PFSK-1 (cell line): ENCODE measurements around the gene NOL4L.

Experiments used
- FOXP2 ChIP-seq: optimal IDR thresholded peaks from 2 replicates; pipeline ENCODE3; 2011; ENCODE audit warnings: borderline replicate concordance, control low read depth, inconsistent platforms; ENCODE audit not compliant: insufficient read depth; ENCODE audit errors: extremely low read length, extremely low read depth
- POLR2AphosphoS5 ChIP-seq: IDR thresholded peaks from 2 replicates; pipeline ENCODE4 v1.6.1; 2012; ENCODE audit warnings: low read depth, mild to moderate bottlenecking, control low read depth, low read length, moderate library complexity
- SIN3A ChIP-seq: IDR thresholded peaks from 2 replicates; pipeline ENCODE4 v1.6.1; 2012; ENCODE audit warnings: mild to moderate bottlenecking, low read length, moderate library complexity, borderline replicate concordance; ENCODE audit not compliant: insufficient read depth
- TAF1 ChIP-seq: IDR thresholded peaks from 2 replicates; pipeline ENCODE4 v1.6.1; 2012; ENCODE audit warnings: low read length, control low read depth, borderline replicate concordance; ENCODE audit not compliant: insufficient read depth
- TF ChIP-seq, protein P1 (sequence below), 2 experiments: IDR thresholded peaks; 2 replicates each; pipeline versions ENCODE4 v1.6.1 to v1.8.0; 2011 to 2012; ENCODE audit warnings: low read depth in 2 of 2, low read length in 2 of 2, control low read depth in 1 of 2, inconsistent platforms in 1 of 2, mild to moderate bottlenecking in 1 of 2, moderate library complexity in 1 of 2; ENCODE audit not compliant: insufficient read depth in 1 of 2

NOL4L gene

DNA sequence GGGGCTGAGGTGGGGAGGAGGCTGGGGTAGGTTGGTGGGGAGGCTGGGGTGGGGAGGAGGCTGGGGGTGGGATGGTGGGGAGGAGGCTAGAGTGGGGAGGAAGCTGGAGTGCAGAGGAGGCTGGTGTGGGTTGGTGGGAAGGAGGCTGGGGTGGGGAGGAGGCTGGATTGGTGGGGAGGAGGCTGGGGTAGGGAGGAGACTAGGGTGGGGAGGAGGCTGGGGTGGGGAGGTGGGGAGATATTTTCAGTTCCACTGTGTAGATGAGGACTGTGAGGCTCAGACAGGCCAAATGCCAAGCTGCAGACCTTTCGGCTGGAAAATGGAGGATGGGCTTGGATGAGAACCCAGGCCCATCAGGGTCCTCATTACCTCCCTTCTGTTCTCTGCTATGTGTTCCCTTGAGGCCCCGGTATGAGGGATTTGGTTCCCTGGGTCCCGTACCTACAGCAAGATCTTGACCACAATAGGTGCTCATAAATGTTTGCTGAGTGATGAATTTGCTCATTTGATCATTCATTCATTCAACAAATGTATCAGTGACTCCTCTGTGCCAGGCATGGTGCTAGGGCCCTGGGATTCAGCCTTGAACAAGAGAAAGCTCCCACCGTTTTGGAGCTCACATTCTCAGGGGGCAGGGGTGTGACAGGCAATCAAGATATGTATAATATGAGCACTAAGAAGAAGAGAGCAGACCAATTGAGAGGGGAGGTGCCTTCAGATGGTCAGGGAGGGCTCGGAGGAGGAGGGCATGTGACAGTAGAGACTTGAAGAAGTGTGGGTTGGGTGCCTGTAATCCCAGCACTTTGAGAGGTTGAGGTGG is 36.1 kb upstream of the NOL4L start:
- TF ChIP-seq, protein P1, sequence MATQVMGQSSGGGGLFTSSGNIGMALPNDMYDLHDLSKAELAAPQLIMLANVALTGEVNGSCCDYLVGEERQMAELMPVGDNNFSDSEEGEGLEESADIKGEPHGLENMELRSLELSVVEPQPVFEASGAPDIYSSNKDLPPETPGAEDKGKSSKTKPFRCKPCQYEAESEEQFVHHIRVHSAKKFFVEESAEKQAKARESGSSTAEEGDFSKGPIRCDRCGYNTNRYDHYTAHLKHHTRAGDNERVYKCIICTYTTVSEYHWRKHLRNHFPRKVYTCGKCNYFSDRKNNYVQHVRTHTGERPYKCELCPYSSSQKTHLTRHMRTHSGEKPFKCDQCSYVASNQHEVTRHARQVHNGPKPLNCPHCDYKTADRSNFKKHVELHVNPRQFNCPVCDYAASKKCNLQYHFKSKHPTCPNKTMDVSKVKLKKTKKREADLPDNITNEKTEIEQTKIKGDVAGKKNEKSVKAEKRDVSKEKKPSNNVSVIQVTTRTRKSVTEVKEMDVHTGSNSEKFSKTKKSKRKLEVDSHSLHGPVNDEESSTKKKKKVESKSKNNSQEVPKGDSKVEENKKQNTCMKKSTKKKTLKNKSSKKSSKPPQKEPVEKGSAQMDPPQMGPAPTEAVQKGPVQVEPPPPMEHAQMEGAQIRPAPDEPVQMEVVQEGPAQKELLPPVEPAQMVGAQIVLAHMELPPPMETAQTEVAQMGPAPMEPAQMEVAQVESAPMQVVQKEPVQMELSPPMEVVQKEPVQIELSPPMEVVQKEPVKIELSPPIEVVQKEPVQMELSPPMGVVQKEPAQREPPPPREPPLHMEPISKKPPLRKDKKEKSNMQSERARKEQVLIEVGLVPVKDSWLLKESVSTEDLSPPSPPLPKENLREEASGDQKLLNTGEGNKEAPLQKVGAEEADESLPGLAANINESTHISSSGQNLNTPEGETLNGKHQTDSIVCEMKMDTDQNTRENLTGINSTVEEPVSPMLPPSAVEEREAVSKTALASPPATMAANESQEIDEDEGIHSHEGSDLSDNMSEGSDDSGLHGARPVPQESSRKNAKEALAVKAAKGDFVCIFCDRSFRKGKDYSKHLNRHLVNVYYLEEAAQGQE (IDR thresholded peaks at IDR 0.05; ENCODE audit: insufficient read depth in 1 of 2, low read depth in 2 of 2, low read length in 2 of 2): no peak
- TF ChIP-seq POLR2AphosphoS5: no peak
- TF ChIP-seq SIN3A: no peak
- TF ChIP-seq FOXP2: no peak
- no peak for TF ChIP-seq TAF1

DNA sequence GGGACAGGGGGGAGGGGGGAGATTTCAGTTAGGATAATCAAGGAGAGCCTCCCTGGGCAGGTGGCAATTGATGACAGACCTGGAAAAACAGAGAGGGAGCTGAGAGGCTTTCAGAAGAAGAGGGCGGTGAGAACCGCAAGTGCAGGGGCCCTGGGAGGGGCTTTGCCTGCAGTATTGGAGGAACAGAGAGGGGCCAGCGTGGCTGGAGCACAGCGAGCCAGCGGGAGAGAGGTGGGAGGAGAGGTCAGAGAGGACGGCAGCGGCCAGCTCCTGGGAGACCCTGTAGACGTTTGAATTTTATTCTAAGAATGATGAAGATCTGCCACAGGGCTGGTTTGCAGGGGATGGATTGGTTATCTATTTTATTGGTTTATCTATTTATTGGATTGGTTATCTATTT is 34.5 kb upstream of the NOL4L start:
- no peak for TF ChIP-seq POLR2AphosphoS5
- TF ChIP-seq SIN3A: no peak
- TF ChIP-seq FOXP2: no peak
- TF ChIP-seq, protein P1 (IDR thresholded peaks at IDR 0.05; ENCODE audit: insufficient read depth in 1 of 2, low read depth in 2 of 2, low read length in 2 of 2): no peak
- TF ChIP-seq TAF1: no peak

DNA sequence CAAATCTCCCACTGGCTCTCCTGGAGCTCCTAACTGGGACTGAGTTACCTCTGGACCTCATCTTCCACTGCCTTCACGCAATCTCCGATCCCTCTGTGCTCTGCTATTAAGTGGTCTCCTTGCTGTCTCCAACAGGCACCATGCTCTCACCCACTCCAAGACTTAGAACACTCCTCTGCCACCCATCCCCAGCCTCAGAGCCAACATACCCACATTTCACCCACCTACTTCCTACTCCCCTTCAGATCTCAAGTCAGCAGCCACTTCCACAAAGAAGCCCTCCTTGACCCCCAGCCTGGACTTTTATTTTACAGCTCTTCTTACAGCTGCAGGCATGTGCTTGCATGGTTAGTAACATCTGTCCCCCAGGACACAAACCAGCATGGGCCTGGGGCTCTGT is 29.6 kb upstream of the NOL4L start:
- no peak for TF ChIP-seq SIN3A
- TF ChIP-seq POLR2AphosphoS5: no peak
- TF ChIP-seq FOXP2: no peak
- TF ChIP-seq TAF1: no peak
- TF ChIP-seq, protein P1 (IDR thresholded peaks at IDR 0.05; ENCODE audit: insufficient read depth in 1 of 2, low read depth in 2 of 2, low read length in 2 of 2): no peak

DNA sequence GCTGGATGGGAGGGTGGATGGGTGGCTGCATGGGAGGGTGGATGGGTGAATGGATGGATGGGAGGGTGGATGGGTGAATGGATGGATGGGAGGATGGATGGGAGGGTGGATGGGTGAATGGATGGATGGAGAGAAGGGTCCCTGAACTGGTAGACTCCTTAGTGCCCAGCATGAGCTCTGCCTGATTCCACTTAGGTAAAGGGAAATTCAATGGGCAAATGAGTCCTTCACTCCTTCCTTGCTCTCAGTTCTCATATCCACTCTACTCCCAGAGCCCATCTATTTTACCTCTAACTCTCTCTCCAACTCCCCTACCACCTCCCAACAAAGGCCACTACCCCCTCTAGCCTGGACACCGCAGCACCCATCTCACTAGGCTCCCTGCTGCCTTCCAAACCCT is 29.2 kb upstream of the NOL4L start:
- TF ChIP-seq SIN3A (no peak), TAF1 (no peak), POLR2AphosphoS5 (no peak), FOXP2 (no peak)
- TF ChIP-seq, protein P1 (IDR thresholded peaks at IDR 0.05; ENCODE audit: insufficient read depth in 1 of 2, low read depth in 2 of 2, low read length in 2 of 2): no peak
